Lower lobe of right lung (tissue), 2 donors: ENCODE results near the gene AKR1B15. TPM values are rescaled to one million over a fixed set of nuclear protein-coding genes. Genes with fewer than 3 reads are reported as not detected.

Experiments
- ATAC-seq, 2 donors: fragments of 200-7000 bp; cut with Tn5 transposase; one replicate each; pipeline ENCODE4 v1.9.1; 2020 to 2022; ENCODE audit warnings: mild to moderate bottlenecking in 2 of 2, moderate library complexity in 2 of 2
- DNase-seq: peaks from one replicate; pipeline ENCODE4 v3.0.0-alpha.2; 2020
- H3K27ac ChIP-seq: fragments of 200-600 bp; one replicate; pipeline ENCODE4 v1.8.0; 2022
- H3K27me3 ChIP-seq: fragments of 200-600 bp; one replicate; pipeline ENCODE4 v1.8.0; 2022; ENCODE audit warnings: low read depth
- H3K36me3 ChIP-seq: fragments of 200-600 bp; one replicate; pipeline ENCODE4 v1.8.0; 2022; ENCODE audit warnings: mild to moderate bottlenecking
- H3K4me1 ChIP-seq: fragments of 200-600 bp; one replicate; pipeline ENCODE4 v1.8.0; 2022
- H3K4me3 ChIP-seq: fragments of 200-600 bp; one replicate; pipeline ENCODE4 v1.8.0; 2022; ENCODE audit warnings: mild to moderate bottlenecking
- H3K9me3 ChIP-seq: fragments of 200-600 bp; one replicate; pipeline ENCODE4 v1.8.0; 2022
- intact Hi-C: fragments of 100-400 bp; cut with DNase I; formaldehyde crosslinking; loops from one replicate; pipeline ENCODE4 v1.11.0; 2022
- long read RNA-seq: library from polyadenylated mRNA; unstranded; transcript quantifications from one replicate; pipeline ENCODE4 v2.0.0, GENCODE V29; 2021
- total RNA-seq: library from RNA; stranded (reverse); fragmentation: NEBNext Ultra II Directional; extraction: Animal tissue kit (Norgen Biotek cat#: 25700); gene quantifications from one replicate; pipeline ENCODE4 v1.2.1, GENCODE V29; 2021
- TF ChIP-seq, protein P1 (sequence below): fragments of 200-600 bp; IDR thresholded peaks from one replicate; pipeline ENCODE4 v1.8.0; 2022; ENCODE audit warnings: antibody characterized with exemption, mild to moderate bottlenecking
- donor health status: DM: no; HTN: yes; CAD: no; lungs with severe emphysema.

Gene AKR1B15
- total RNA-seq, result not detected
- long read RNA-seq, result 0 reads

- TF ChIP-seq, protein P1, sequence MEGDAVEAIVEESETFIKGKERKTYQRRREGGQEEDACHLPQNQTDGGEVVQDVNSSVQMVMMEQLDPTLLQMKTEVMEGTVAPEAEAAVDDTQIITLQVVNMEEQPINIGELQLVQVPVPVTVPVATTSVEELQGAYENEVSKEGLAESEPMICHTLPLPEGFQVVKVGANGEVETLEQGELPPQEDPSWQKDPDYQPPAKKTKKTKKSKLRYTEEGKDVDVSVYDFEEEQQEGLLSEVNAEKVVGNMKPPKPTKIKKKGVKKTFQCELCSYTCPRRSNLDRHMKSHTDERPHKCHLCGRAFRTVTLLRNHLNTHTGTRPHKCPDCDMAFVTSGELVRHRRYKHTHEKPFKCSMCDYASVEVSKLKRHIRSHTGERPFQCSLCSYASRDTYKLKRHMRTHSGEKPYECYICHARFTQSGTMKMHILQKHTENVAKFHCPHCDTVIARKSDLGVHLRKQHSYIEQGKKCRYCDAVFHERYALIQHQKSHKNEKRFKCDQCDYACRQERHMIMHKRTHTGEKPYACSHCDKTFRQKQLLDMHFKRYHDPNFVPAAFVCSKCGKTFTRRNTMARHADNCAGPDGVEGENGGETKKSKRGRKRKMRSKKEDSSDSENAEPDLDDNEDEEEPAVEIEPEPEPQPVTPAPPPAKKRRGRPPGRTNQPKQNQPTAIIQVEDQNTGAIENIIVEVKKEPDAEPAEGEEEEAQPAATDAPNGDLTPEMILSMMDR, result no peak
- H3K27me3 ChIP-seq, result no peaks in the 10 kb centered on the region
- no peak for ATAC-seq
- H3K27ac ChIP-seq, result no peak within 1 kb of the TSS
- DNase-seq, result no peak
- no peak within 1 kb of the TSS for H3K4me3 ChIP-seq
- intact Hi-C loops, result no loop called here
- no peaks in the 10 kb centered on the region for H3K36me3 ChIP-seq
- no peaks in the 10 kb centered on the region for H3K4me1 ChIP-seq
- H3K9me3 ChIP-seq, result no peaks in the 10 kb centered on the region
Observed at GRCh38 chr7:134548877-134549276, at the start of gene AKR1B15. Gene AKR1B15, plus strand, starts transcription at chr7:134549110. Its CDS starts 15,510 bp downstream, at chr7:134564620.

DNA sequence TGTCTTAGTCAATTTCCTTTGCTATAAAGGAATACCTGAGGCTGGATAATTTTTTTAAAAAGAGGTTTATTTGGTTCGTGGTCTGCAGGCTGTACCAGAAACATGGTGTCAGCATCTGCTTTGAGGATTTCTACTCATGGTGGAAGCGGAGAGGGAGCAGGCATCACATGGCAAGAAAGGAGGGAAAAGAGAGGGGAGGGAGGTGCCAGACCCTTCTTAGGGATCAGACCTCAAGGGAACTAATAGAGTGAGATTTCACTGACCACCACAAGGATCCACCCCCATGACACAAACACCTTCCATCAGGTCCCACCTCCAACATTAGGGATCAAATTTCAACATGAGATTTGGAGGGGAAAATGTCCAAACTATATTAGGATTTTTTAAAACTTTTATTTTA, 48.5 kb upstream of the AKR1B15 start:
- no peaks in the 10 kb centered on the region for H3K27me3 ChIP-seq
- no peaks in the 10 kb centered on the region for H3K36me3 ChIP-seq
- intact Hi-C loops, result no loop called here
- TF ChIP-seq, protein P1, result no peak
- no peak for ATAC-seq
- no peak overlapping the region for H3K27ac ChIP-seq
- DNase-seq, result no peak
- H3K4me1 ChIP-seq, result no peaks in the 10 kb centered on the region
- H3K9me3 ChIP-seq, result no peaks in the 10 kb centered on the region
- H3K4me3 ChIP-seq, result no peak overlapping the region

DNA sequence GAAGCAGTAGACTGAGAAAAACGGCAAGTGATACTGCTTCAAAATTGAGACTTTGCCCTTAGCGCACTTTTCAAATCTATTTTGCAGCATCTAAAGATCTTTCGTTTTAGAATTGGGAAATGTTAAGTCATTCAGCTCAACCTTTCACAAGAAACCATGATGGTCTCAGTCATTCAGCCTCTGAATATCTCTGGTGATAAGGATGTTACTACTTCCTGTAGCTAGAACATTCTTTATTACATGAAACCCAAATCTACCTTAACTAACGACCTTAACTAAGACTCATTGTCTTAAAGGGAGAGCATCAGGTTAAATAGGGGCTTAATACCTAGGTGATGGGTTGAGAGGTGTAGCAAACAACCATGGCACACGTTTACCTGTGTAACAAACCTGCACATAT, 47.9 kb upstream of the AKR1B15 start:
- no peaks in the 10 kb centered on the region for H3K9me3 ChIP-seq
- DNase-seq (no peak), ATAC-seq (no peak)
- TF ChIP-seq, protein P1, result no peak
- H3K4me3 ChIP-seq, result no peak overlapping the region
- H3K4me1 ChIP-seq, result no peaks in the 10 kb centered on the region
- H3K27me3 ChIP-seq, result no peaks in the 10 kb centered on the region
- H3K27ac ChIP-seq, result no peak overlapping the region
- H3K36me3 ChIP-seq, result no peaks in the 10 kb centered on the region
- intact Hi-C loops, result no loop called here

- intact Hi-C loops, result no loop called here
- DNase-seq (no peak), ATAC-seq (peak; percentile 51 to 68)
- Histone ChIP-seq H3K27me3 (no peaks in the 10 kb centered on the region), H3K27ac (no peak overlapping the region), H3K4me1 (no peaks in the 10 kb centered on the region), H3K36me3 (no peaks in the 10 kb centered on the region), H3K9me3 (no peaks in the 10 kb centered on the region), H3K4me3 (no peak overlapping the region)
- TF ChIP-seq, protein P1, result no peak
Observed at GRCh38 chr7:134502463-134503371, 46.2 kb upstream of the AKR1B15 start.

GRCh38 chr7:134504660-134505164, 44.2 kb upstream of the AKR1B15 start:
- Histone ChIP-seq H3K4me1 (no peaks in the 10 kb centered on the region), H3K27me3 (no peaks in the 10 kb centered on the region), H3K4me3 (no peak overlapping the region), H3K27ac (no peak overlapping the region), H3K9me3 (no peaks in the 10 kb centered on the region), H3K36me3 (no peaks in the 10 kb centered on the region)
- no peak for ATAC-seq
- intact Hi-C loops, result no loop called here
- no peak for DNase-seq
- TF ChIP-seq, protein P1, result no peak
